Measurements from ENCODE around the gene CAMK2A. TPM values are rescaled to one million over a fixed set of nuclear protein-coding genes. Genes with fewer than 3 reads are reported as not detected.

CAMK2A gene
- 0.08 and 0.35 TPM in 2 replicates for total RNA-seq (ENCODE audit: low replicate concordance)

DNA sequence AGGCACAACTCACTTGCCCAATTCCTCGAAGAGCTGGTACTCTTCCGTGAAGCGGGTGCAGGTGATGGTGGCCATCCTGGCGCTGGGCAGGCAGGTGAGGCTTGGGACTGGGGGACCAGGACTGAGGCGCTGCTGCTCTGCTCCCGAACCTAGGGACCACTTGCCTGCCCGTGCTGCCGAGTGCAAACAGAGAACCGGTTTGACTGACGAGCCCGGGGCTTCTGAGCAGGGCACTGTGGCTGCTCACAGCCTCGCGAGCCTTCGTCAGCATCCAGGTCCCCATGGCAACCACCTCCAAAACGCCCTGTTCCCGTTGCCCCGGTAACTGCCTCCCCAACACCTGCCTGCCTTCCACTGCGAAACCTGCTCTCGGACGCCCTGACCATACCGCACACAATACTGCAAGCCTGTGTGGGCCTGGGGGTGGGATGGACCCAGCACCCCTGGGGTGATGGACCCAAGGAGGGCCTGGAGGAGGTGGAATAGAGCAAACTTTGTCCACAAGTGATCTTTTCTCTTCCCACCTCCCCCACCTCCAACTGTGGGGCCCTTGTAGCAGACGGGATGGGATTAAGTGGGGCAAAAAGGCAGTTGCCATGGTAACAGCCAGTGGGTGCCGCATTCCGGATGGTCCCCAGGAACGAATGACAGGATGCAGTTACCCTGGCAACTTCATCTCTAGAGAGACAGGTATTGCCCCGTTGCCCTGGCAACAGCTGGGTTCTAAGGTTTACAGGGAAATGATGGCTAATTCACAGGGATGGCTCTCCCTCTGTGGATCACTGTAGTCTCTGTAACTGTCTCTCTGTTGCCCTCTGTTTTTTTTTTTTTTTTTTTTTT lies at the start of gene CAMK2A:
TSS of gene CAMK2A (minus strand) at position 223 of the 840 bp plus-strand sequence. CDS start at position 75, 148 bp downstream.

DNA sequence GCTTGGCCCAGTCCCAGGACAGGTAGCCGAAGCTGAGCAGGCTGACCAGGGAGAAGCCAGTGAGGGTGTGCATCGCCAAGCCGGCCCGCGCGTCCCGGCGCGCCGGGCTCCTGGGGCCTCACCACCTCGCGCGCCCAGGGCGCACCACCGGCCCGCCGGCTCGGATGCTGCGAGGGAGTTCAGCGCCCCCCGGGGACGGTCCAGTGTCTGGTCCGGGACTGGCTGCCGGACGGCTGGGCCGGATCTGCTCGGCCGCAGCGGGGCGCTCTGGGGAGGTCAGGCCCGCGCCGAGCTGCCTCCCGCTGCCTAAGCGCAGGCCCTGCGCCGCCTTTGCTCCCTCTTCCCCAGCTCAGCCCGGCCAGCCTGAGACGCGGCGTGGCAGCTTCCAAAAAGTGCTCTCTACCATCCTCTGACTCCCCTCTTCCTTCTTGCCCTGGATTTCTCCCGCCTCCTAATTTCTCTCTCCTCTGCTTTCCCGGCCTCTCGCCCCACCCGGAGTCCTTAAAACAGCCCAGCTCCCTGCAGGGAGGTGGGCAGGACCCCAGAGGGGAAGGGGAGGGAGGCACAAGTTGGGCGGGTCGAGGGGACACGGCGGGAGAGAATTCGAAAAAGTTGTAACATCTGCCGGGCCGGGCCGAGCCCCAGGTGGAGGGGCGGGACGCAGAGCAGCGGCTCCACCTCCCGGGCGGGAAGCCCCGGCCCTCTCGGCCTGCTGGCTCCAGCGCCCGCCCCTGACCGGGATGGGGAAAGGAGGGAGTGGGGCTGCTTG lies 12.9 kb upstream of the CAMK2A start, which contains the start of gene ARSI:
TSS of gene ARSI (minus strand) at position 605 of the 769 bp plus-strand sequence. CDS start at position 73, 532 bp downstream.

DNA sequence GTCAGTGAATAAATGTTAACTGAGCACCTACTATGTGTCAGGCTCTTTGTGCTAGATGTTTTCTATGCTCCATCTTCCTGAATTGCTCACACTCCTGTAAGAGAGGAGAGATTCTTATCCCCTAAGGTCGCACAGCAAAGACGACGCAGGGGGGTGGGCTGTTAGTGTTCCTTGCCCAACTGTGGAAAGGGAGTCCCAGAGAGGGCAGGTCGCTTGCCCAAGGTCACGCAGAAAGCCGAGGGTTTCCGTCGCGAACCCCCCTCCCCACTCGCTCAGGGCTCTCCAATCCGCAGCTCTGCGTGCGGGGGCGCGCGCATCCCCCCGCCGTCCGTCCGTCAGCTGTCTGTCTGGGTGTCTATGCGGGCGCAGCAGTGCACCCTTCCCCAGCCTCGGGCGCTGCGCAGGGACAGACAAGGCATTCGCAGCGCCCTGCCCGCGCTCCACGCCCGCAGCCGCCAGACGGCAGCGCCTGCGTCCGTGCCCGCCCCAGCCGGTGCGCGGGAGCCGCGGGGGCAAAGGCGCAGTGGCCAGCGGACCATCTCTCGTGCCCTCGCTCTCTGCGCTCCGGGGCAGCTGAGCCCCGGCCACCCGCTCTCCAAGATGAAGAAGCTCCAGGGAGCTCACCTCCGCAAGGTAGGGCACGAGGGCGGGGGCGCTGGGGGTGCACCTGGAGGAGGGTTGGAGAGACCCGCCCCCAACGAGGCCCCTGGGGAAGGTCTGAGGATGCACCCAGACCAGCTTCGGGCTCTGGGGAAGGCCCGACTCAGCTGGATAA lies 99.7 kb downstream of the CAMK2A start, which contains the start of gene SLC6A7:
TSS of gene SLC6A7 (plus strand) at position 335 of the 775 bp plus-strand sequence. CDS start at position 601, 266 bp downstream.

Other genes with a start within 250 kb of the CAMK2A start
- gene CSF1R, start 203.2 kb downstream of the CAMK2A start, total RNA-seq (ENCODE audit: low replicate concordance), result 0.30 TPM in 1 of 2 replicates, not detected in the other
- gene PDGFRB, start 133.9 kb downstream of the CAMK2A start, total RNA-seq (ENCODE audit: low replicate concordance), result 52.9 and 425 TPM in 2 replicates
- 0.12 and 0.15 TPM in 2 replicates for gene CDX1, start 123.0 kb downstream of the CAMK2A start, total RNA-seq (ENCODE audit: low replicate concordance)
- not detected in 2 replicates for gene SLC6A7, start 99.7 kb downstream of the CAMK2A start, total RNA-seq (ENCODE audit: low replicate concordance)
- 0.83 and 2.3 TPM in 2 replicates for gene ARSI, start 13.1 kb upstream of the CAMK2A start, total RNA-seq (ENCODE audit: low replicate concordance)
- gene TCOF1, start 67.9 kb upstream of the CAMK2A start, total RNA-seq (ENCODE audit: low replicate concordance), result 4.7 and 9.9 TPM in 2 replicates
- 0.15 and 1.3 TPM in 2 replicates for gene CD74, start 123.1 kb upstream of the CAMK2A start, total RNA-seq (ENCODE audit: low replicate concordance)
- gene RPS14, start 160.0 kb upstream of the CAMK2A start, total RNA-seq (ENCODE audit: low replicate concordance), result 4,222 and 6,128 TPM in 2 replicates
- 23.9 and 32.5 TPM in 2 replicates for gene NDST1, start 218.4 kb upstream of the CAMK2A start, total RNA-seq (ENCODE audit: low replicate concordance)

Data from smooth muscle cell of the coronary artery (primary cell).